Mesenchymal stem cell (in vitro differentiated cells and primary cell): ENCODE data around the gene NCOA4.
A peak's percentile ranks its signal among the peaks of the same experiment; 100 is the strongest.

ENCODE experiments used
- DNase-seq: peaks from one replicate; pipeline ENCODE4 v3.0.0-alpha.2; 2013
- H2AFZ ChIP-seq: one replicate; pipeline ENCODE4 v1.6.1; 2013; ENCODE audit warnings: low read depth, mild to moderate bottlenecking, control low read depth, inconsistent platforms, low read length, moderate library complexity
- H2AK5ac ChIP-seq: 2 replicates; pipeline ENCODE4 v1.6.1; 2013; ENCODE audit warnings: low read length, moderate library complexity, mild to moderate bottlenecking, inconsistent platforms; ENCODE audit not compliant: severe bottlenecking
- H2BK120ac ChIP-seq: one replicate; pipeline ENCODE4 v1.6.1; 2013; ENCODE audit warnings: low read depth, mild to moderate bottlenecking, inconsistent platforms, low read length, moderate library complexity
- H2BK12ac ChIP-seq, 2 experiments: one replicate each; pipeline ENCODE4 v1.6.1; 2013; ENCODE audit warnings: inconsistent platforms in 2 of 2, low read length in 2 of 2, mild to moderate bottlenecking in 2 of 2, moderate library complexity in 2 of 2, control low read depth in 1 of 2
- H2BK15ac ChIP-seq: one replicate; pipeline ENCODE4 v1.6.1; 2013; ENCODE audit warnings: mild to moderate bottlenecking, low read depth, inconsistent platforms; ENCODE audit not compliant: poor library complexity, severe bottlenecking
- H2BK5ac ChIP-seq: 2 replicates; pipeline ENCODE4 v1.6.1; 2013; ENCODE audit warnings: low read depth, mild to moderate bottlenecking, low read length, control low read depth, inconsistent platforms; ENCODE audit not compliant: poor library complexity, severe bottlenecking
- H3K14ac ChIP-seq, 2 experiments: one replicate each; pipeline ENCODE4 v1.6.1; 2013; ENCODE audit warnings: inconsistent platforms in 2 of 2, low read length in 2 of 2, control low read depth in 1 of 2, mild to moderate bottlenecking in 1 of 2, moderate library complexity in 1 of 2
- H3K18ac ChIP-seq, 2 experiments: one replicate each; pipeline ENCODE4 v1.6.1; 2013; ENCODE audit warnings: inconsistent platforms in 2 of 2, low read length in 2 of 2, control low read depth in 1 of 2, low read depth in 1 of 2, mild to moderate bottlenecking in 1 of 2
- H3K23ac ChIP-seq, 2 experiments: one replicate each; pipeline ENCODE4 v1.6.1; 2013; ENCODE audit warnings: inconsistent platforms in 2 of 2, low read length in 2 of 2, mild to moderate bottlenecking in 2 of 2, moderate library complexity in 2 of 2, control low read depth in 1 of 2
- H3K27ac ChIP-seq: 2 replicates; pipeline ENCODE4 v1.5.1; 2013; ENCODE audit warnings: mild to moderate bottlenecking, moderate library complexity, low read length, control low read depth, inconsistent platforms; ENCODE audit not compliant: poor library complexity, severe bottlenecking
- H3K27me3 ChIP-seq, 2 experiments: 2 replicates each; pipeline versions ENCODE4 v1.6.1 to v1.7.0; 2013; ENCODE audit warnings: low read length in 2 of 2, mild to moderate bottlenecking in 2 of 2, moderate library complexity in 2 of 2, control low read depth in 1 of 2, inconsistent platforms in 1 of 2; ENCODE audit not compliant: control insufficient read depth in 1 of 2, insufficient read depth in 1 of 2
- H3K36me3 ChIP-seq, 2 experiments: 2 replicates each; pipeline versions ENCODE4 v1.6.1 to v1.7.0; 2013; ENCODE audit warnings: low read length in 2 of 2, control low read depth in 1 of 2, inconsistent platforms in 1 of 2, low read depth in 1 of 2, mild to moderate bottlenecking in 1 of 2; ENCODE audit not compliant: insufficient read depth in 2 of 2, control insufficient read depth in 1 of 2
- H3K4ac ChIP-seq, 2 experiments: one replicate each; pipeline ENCODE4 v1.6.1; 2013; ENCODE audit warnings: inconsistent platforms in 2 of 2, low read length in 2 of 2, mild to moderate bottlenecking in 2 of 2, moderate library complexity in 2 of 2, control low read depth in 1 of 2, low read depth in 1 of 2
- H3K4me1 ChIP-seq: 2 replicates; pipeline ENCODE4 v1.6.1; 2013; ENCODE audit warnings: low read depth, low read length, control low read depth; ENCODE audit not compliant: control insufficient read depth, insufficient read depth
- H3K4me2 ChIP-seq: 2 replicates; pipeline ENCODE4 v1.6.1; 2013; ENCODE audit warnings: low read length, mild to moderate bottlenecking, inconsistent platforms; ENCODE audit not compliant: poor library complexity, severe bottlenecking
- H3K4me3 ChIP-seq, 2 experiments: 2 replicates each; pipeline versions ENCODE4 v1.5.1 to v1.7.0; 2013; ENCODE audit warnings: low read length in 2 of 2, mild to moderate bottlenecking in 2 of 2, control low read depth in 1 of 2, low read depth in 1 of 2; ENCODE audit not compliant: insufficient read depth in 1 of 2
- H3K79me1 ChIP-seq: replicated peaks from 2 replicates; pipeline ENCODE4 v1.6.1; 2013; ENCODE audit warnings: mild to moderate bottlenecking, control low read depth, low read length, inconsistent platforms; ENCODE audit not compliant: poor library complexity, severe bottlenecking
- H3K9ac ChIP-seq: 2 replicates; pipeline ENCODE4 v1.7.0; 2013; ENCODE audit warnings: mild to moderate bottlenecking, low read length, moderate library complexity
- H3K9me3 ChIP-seq: 2 replicates; pipeline ENCODE4 v1.7.0; 2013; ENCODE audit warnings: mild to moderate bottlenecking, low read length; ENCODE audit not compliant: control insufficient read depth
- H4K8ac ChIP-seq: one replicate; pipeline ENCODE4 v1.6.1; 2013; ENCODE audit warnings: inconsistent platforms, mild to moderate bottlenecking, low read length, moderate library complexity
- H4K91ac ChIP-seq: one replicate; pipeline ENCODE4 v1.6.1; 2013; ENCODE audit warnings: mild to moderate bottlenecking, low read length, inconsistent platforms
- WGBS: methylation state at CpG from one replicate; pipeline ENCODE4 v1.1.7; 2013; ENCODE audit warnings: mixed read lengths; 5-methylcytosine and 5-hydroxymethylcytosine counted together

The NCOA4 gene

GRCh38 chr10:46019177-46019528 is 11.3 kb downstream of the NCOA4 start:
- Histone ChIP-seq H2BK12ac (no peak overlapping the region), H3K18ac (peak overlapping the region in 1 of 2 experiments; percentile 57), H2AFZ (no peak overlapping the region), H3K9ac (no peak overlapping the region), H2AK5ac (no peak overlapping the region), H4K8ac (no peak overlapping the region), H3K27me3 (no peaks in the 10 kb centered on the region), H3K9me3 (no peaks in the 10 kb centered on the region), H3K79me1 (peaks cover 8% of the 10 kb centered on the region), H4K91ac (no peak overlapping the region), H3K36me3 (peaks cover 7 to 22% of the 10 kb centered on the region in 2 experiments), H3K4me2 (no peak overlapping the region), H2BK5ac (no peak overlapping the region), H3K4me3 (no peak overlapping the region), H3K23ac (no peak overlapping the region), H3K4ac (no peak overlapping the region), H2BK120ac (no peak overlapping the region), H3K14ac (peak overlapping the region in 1 of 2 experiments; percentile 26), H3K27ac (no peak overlapping the region), H2BK15ac (no peak overlapping the region), H3K4me1 (peaks cover 17% of the 10 kb centered on the region)
- 93% methylated on average over 3 of the region's 3 CpGs for WGBS
- no peak for DNase-seq

DNA sequence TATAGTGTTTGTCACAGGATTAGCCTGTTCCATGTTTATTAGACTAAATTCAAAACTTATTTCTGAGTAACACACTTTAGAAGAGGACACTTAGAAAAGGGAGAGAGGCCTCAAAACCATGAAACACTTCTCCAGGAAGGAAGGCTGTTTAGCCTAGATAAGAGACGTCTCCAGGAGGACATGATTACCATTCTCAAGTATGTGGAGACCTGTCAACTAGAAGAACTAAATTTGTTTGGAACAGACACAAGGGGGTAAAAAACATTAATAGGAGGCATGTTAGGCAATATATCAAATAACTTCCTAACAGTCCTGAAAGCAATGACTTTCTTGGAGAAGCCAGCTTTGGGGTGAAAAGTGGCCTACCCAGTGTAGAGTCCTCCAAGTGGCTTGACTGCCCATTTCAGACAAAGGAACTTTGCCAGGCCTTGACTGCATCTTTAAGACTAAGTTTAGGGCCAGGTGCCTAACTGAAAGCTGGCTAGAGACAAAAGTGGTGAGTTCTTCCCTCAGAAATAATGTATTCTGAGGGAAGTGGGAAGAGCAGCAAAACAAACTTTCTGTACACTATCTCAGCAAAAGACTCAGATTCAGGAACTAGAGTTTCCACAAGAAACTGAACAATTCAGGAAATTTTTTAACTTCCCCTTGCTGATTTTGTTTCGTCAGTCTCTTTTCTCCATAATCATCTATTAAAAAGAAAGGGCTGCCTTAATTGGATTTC is 11.8 kb downstream of the NCOA4 start:
- Histone ChIP-seq H3K4me1 (peaks cover 18% of the 10 kb centered on the region), H3K9ac (peak overlapping the region; percentile 32), H3K27me3 (no peaks in the 10 kb centered on the region), H4K91ac (no peak overlapping the region), H2BK12ac (no peak overlapping the region), H3K36me3 (peaks cover 10 to 26% of the 10 kb centered on the region in 2 experiments), H2BK120ac (no peak overlapping the region), H3K4me2 (no peak overlapping the region), H3K4ac (no peak overlapping the region), H3K23ac (no peak overlapping the region), H2AK5ac (no peak overlapping the region), H2BK15ac (no peak overlapping the region), H3K27ac (no peak overlapping the region), H3K18ac (peak overlapping the region in 1 of 2 experiments; percentile 48), H3K14ac (no peak overlapping the region), H3K4me3 (no peak overlapping the region), H4K8ac (no peak overlapping the region), H3K9me3 (no peaks in the 10 kb centered on the region), H2BK5ac (no peak overlapping the region), H2AFZ (no peak overlapping the region), H3K79me1 (peaks cover 8% of the 10 kb centered on the region)
- 48% methylated on average over 2 of the region's 2 CpGs for WGBS
- peak; percentile 52 for DNase-seq

DNA sequence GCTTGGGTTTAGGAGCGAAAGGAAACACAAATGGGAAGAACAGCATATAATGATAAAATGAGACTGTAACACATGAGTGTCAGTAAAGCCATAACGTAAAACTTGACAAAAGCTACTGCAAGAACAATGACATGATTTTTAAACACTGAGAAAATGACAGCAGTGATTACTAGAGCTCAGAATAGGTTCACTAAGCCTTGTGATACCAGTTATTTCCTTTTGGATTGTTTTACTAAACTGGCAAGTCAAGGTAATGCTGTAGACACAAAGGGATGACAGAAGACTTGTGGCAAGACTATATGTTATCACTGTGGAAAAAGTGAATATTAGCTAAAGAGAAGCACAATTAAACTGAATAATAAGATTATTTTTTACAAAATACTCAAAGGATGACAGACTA is 12.7 kb downstream of the NCOA4 start:
- WGBS = 100% methylated on average over 2 of the region's 2 CpGs
- no peak overlapping the region for H2AFZ ChIP-seq

DNA sequence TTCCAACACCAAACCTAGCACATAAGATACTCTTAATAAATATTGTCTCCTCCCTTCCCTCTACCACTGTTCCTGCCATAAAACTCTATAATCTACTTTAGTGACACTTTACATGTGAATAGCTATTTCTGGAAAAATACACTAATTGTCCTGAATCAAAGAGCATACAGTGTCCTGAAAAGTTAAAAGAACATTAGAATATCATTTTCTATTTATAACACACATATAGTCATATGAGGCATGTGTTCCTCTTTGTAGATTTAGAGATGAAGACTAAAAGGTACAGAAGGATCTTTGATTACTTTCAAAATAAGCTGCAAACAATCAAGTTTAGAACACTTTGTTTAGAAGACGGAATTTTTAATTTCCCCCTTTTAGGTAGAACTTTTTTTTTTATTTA is 13.6 kb downstream of the NCOA4 start:
- Histone ChIP-seq H3K14ac (no peak overlapping the region), H3K4me1 (peaks cover 12% of the 10 kb centered on the region), H2BK120ac (no peak overlapping the region), H3K27ac (no peak overlapping the region), H2AFZ (no peak overlapping the region), H4K91ac (no peak overlapping the region), H3K23ac (no peak overlapping the region), H3K79me1 (peaks cover 12% of the 10 kb centered on the region), H3K18ac (no peak overlapping the region), H3K4me2 (no peak overlapping the region), H3K4me3 (no peak overlapping the region), H3K27me3 (no peaks in the 10 kb centered on the region), H2AK5ac (no peak overlapping the region), H4K8ac (no peak overlapping the region), H2BK15ac (no peak overlapping the region), H3K9me3 (no peaks in the 10 kb centered on the region), H3K9ac (peak overlapping the region; percentile 21), H2BK5ac (no peak overlapping the region), H3K4ac (no peak overlapping the region), H2BK12ac (no peak overlapping the region), H3K36me3 (peaks cover 14 to 44% of the 10 kb centered on the region in 2 experiments)
- WGBS = no CpG with 5 or more reads among the region's 1 CpG
- DNase-seq = no peak

More for the DNA sequence above, 12.7 kb downstream of the NCOA4 start:
- H3K9ac ChIP-seq = peak overlapping the region; percentile 32
- H2BK15ac ChIP-seq = no peak overlapping the region
- no peak overlapping the region for H3K4me3 ChIP-seq
- no peak overlapping the region for H2AK5ac ChIP-seq
- H4K8ac ChIP-seq = no peak overlapping the region
- H2BK12ac ChIP-seq = no peak overlapping the region
- H3K18ac ChIP-seq = no peak overlapping the region
- H2BK5ac ChIP-seq = no peak overlapping the region
- H3K27ac ChIP-seq = no peak overlapping the region
- H3K36me3 ChIP-seq = peaks cover 12 to 34% of the 10 kb centered on the region in 2 experiments
- no peaks in the 10 kb centered on the region for H3K9me3 ChIP-seq
- peaks cover 14% of the 10 kb centered on the region for H3K4me1 ChIP-seq
- no peaks in the 10 kb centered on the region for H3K27me3 ChIP-seq
- no peak overlapping the region for H3K14ac ChIP-seq
- no peak overlapping the region for H3K23ac ChIP-seq
- no peak overlapping the region for H4K91ac ChIP-seq
- no peak overlapping the region for H3K4ac ChIP-seq
- H3K79me1 ChIP-seq = peaks cover 12% of the 10 kb centered on the region
- no peak for DNase-seq
- no peak overlapping the region for H2BK120ac ChIP-seq
- H3K4me2 ChIP-seq = no peak overlapping the region
